GM12892 (cell line): ENCODE data around the gene RBM43.

Experiments
- POLR2A ChIP-seq: IDR thresholded peaks from 2 replicates; pipeline ENCODE4 v1.6.1; 2011; ENCODE audit warnings: low read depth, low read length, control low read depth
- POLR2AphosphoS5 ChIP-seq: IDR thresholded peaks from 2 replicates; pipeline ENCODE4 v1.6.1; 2011; ENCODE audit warnings: low read depth, low read length, control low read depth

- no peak for TF ChIP-seq POLR2AphosphoS5
- TF ChIP-seq POLR2A = no peak
Observed at GRCh38 chr2:151299920-151300539, 38.4 kb upstream of the RBM43 start.
